B cell (primary cell): ENCODE data around the gene NRN1L. TPM values are rescaled to one million over a fixed set of nuclear protein-coding genes. Genes with fewer than 3 reads are reported as not detected.

ENCODE experiments used
- ATAC-seq: fragments of 200-7000 bp; cut with Tn5 transposase; one replicate; pipeline ENCODE4 v1.10.0; 2021; ENCODE audit warnings: low read depth, mild to moderate bottlenecking, moderate number of reproducible peaks, moderate library complexity
- CTCF ChIA-PET: fragments of 350-600 bp; sonication (Branson Sonifier 250); formaldehyde crosslinking; loops from one replicate; lab custom pipeline; 2021; ENCODE audit warnings: antibody characterized with exemption, inconsistent platforms; lab: Charles Lee
- POLR2A ChIA-PET: fragments of 350-600 bp; sonication (Branson Sonifier 250); formaldehyde crosslinking; loops from one replicate; lab custom pipeline; 2021; ENCODE audit warnings: antibody characterized with exemption; lab: Charles Lee
- DNase-seq: peaks from one replicate; pipeline ENCODE4 v3.0.0; 2013
- H2AFZ ChIP-seq: 2 replicates; pipeline ENCODE4 v1.6.1; 2012; ENCODE audit warnings: mild to moderate bottlenecking, low read depth, low read length; ENCODE audit not compliant: insufficient read depth, poor library complexity, severe bottlenecking
- H3K27ac ChIP-seq, 2 donors: 1 replicate in 1 of 2; 2 replicates in 1 of 2; pipeline ENCODE4 v1.5.1; 2012 to 2013; ENCODE audit warnings: low read length in 2 of 2, mild to moderate bottlenecking in 2 of 2, moderate library complexity in 1 of 2
- H3K27me3 ChIP-seq, 4 experiments: fragments of 200-600 bp in 1 of 4; sonication (generic) in 1 of 4; replicated peaks in 1 of 4; 1 replicate in 2 of 4; 2 replicates in 2 of 4; pipeline versions ENCODE4 v1.6.1 to v1.7.0; 2013 to 2016; ENCODE audit warnings: low read length in 3 of 4, mild to moderate bottlenecking in 2 of 4, mixed read lengths in 1 of 4, moderate library complexity in 1 of 4; ENCODE audit not compliant: insufficient read depth in 4 of 4, control insufficient read depth in 3 of 4; ENCODE audit errors: control extremely low read depth in 1 of 4
- H3K36me3 ChIP-seq, 2 experiments: replicated peaks in 1 of 2; 1 replicate in 1 of 2; 2 replicates in 1 of 2; pipeline versions ENCODE4 v1.6.1 to v1.7.1; 2013; ENCODE audit warnings: low read length in 1 of 2; ENCODE audit not compliant: insufficient read depth in 2 of 2, control insufficient read depth in 1 of 2; ENCODE audit errors: control extremely low read depth in 1 of 2, extremely low read depth in 1 of 2
- H3K4me1 ChIP-seq, 2 donors: fragments of 200-600 bp in 1 of 2; sonication (generic) in 1 of 2; 1 replicate in 1 of 2; 2 replicates in 1 of 2; pipeline versions ENCODE4 v1.5.1 to v1.6.1; 2013 to 2017; ENCODE audit warnings: low read length in 2 of 2; ENCODE audit not compliant: control insufficient read depth in 2 of 2, insufficient read depth in 2 of 2
- H3K4me2 ChIP-seq: replicated peaks from 2 replicates; pipeline ENCODE3; 2012; ENCODE audit warnings: mild to moderate bottlenecking, low read depth, low read length; ENCODE audit not compliant: poor library complexity, severe bottlenecking
- H3K4me3 ChIP-seq, 5 experiments: fragments of 200-600 bp in 1 of 5; sonication (generic) in 1 of 5; 1 replicate in 3 of 5; 2 replicates in 2 of 5; pipeline versions ENCODE4 v1.5.1 to v1.7.0; 2011 to 2016; ENCODE audit warnings: low read length in 4 of 5, mild to moderate bottlenecking in 4 of 5, low read depth in 2 of 5, control low read depth in 1 of 5, moderate library complexity in 1 of 5; ENCODE audit not compliant: insufficient read depth in 1 of 5; ENCODE audit errors: control extremely low read depth in 1 of 5, extremely low read depth in 1 of 5
- H3K79me2 ChIP-seq: fragments of 200-600 bp; sonication (generic); one replicate; pipeline ENCODE4 v1.6.0; 2016; ENCODE audit warnings: low read length; ENCODE audit not compliant: control insufficient read depth, insufficient read depth
- H3K9ac ChIP-seq: fragments of 200-600 bp; sonication (generic); 2 replicates; pipeline ENCODE4 v1.6.1; 2017; ENCODE audit warnings: mild to moderate bottlenecking, low read length, moderate library complexity
- H3K9me3 ChIP-seq, 3 donors: one replicate each; pipeline versions ENCODE4 v1.6.1 to v1.7.1; 2013; ENCODE audit warnings: low read length in 2 of 3; ENCODE audit not compliant: control insufficient read depth in 2 of 3, insufficient read depth in 1 of 3; ENCODE audit errors: control extremely low read depth in 1 of 3
- H4K20me1 ChIP-seq: 2 replicates; pipeline ENCODE4 v1.6.0; 2012; ENCODE audit warnings: mild to moderate bottlenecking, low read length; ENCODE audit not compliant: insufficient read depth, control insufficient read depth, poor library complexity, severe bottlenecking
- H3K27ac Mint-ChIP-seq: one replicate; pipeline ENCODE4 v1.8.0; 2021; ENCODE audit warnings: mixed read lengths
- H3K27me3 Mint-ChIP-seq: one replicate; pipeline ENCODE4 v1.8.0; 2021; ENCODE audit warnings: mixed read lengths
- H3K4me1 Mint-ChIP-seq: one replicate; pipeline ENCODE4 v1.8.0; 2021; ENCODE audit warnings: mixed read lengths
- H3K4me3 Mint-ChIP-seq: one replicate; pipeline ENCODE4 v1.8.0; 2021; ENCODE audit warnings: mixed read lengths
- H3K9me3 Mint-ChIP-seq: one replicate; pipeline ENCODE4 v1.8.0; 2022; ENCODE audit warnings: mixed read lengths; ENCODE audit not compliant: insufficient read depth
- EZH2 ChIP-seq: IDR thresholded peaks from 2 replicates; pipeline ENCODE4 v1.6.1; 2012; ENCODE audit warnings: borderline replicate concordance, low read depth, mild to moderate bottlenecking, moderate library complexity, low read length; ENCODE audit not compliant: insufficient read depth, poor library complexity, severe bottlenecking
- WGBS: methylation state at CpG from one replicate; pipeline ENCODE4 v1.1.5; 2013; ENCODE audit warnings: missing lambda C conversion rate; ENCODE audit not compliant: insufficient coverage; 5-methylcytosine and 5-hydroxymethylcytosine counted together
- intact Hi-C: fragments of 100-400 bp; cut with micrococcal nuclease; formaldehyde crosslinking; loops from one replicate; pipeline ENCODE4 v1.10.0; 2022
- polyA plus RNA-seq: library from polyadenylated mRNA; depleted of rRNA; stranded (reverse); fragments of >200 nt; gene quantifications from 2 replicates; pipeline ENCODE4 v1.2.3, GENCODE V29; 2012
- total RNA-seq, 2 donors: library from RNA; stranded (reverse); fragments of 120-200 nt in 1 of 2; gene quantifications; 1 replicate in 1 of 2; 2 replicates in 1 of 2; pipeline versions ENCODE4 v1.2.3 to v1.2.4, GENCODE V29; 2013 to 2022
- TF ChIP-seq, protein P1 (sequence below): fragments of 200-600 bp; IDR thresholded peaks from one replicate; pipeline ENCODE4 v1.8.0; 2022; ENCODE audit warnings: antibody characterized with exemption, mild to moderate bottlenecking

Gene NRN1L
- total and polyA plus RNA-seq, 2 donors (not counting 1 experiment from before 2014, with no cell fraction given), result 2.1 to 4.1 TPM

DNA sequence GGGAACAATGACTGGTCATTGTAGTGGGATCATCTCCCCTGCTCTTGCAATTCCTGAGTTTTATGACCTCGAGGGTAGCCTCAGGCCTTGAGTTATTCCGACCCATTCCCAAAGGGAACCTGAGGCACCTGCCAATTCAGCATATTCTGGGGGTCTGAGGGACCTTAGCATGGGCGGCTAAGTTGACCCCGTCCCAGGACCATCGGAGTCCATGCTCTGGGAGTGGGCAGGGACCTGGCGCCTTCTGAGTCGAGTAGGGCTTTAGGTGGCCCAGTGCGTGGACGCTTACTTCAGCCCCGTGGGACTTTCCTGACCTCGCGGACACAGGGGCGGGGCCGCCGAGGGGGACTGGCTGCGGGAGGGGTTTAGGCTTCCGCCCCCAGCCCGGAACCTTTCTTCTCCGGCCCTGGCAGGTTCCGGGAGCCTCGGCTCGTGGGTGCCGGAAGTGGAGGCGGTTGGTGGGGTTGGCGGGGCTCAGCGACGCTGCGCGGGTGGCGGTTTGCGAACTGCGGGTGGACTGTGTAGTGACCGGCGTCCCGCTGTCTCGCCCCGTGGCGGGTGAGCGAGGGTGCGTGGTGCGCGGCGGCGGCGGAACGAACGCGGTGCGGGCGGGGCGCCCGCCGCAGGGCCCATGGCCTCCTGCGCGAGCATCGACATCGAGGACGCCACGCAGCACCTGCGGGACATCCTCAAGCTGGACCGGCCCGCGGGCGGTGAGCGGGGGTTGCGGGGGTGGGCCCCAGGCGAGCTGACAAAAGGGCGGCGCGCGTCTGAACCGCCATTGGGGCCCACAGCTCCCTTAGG is 11.9 kb upstream of the NRN1L start, which contains the start of gene EDC4:
Gene EDC4 (plus strand): TSS at position 422 of the 804 bp plus-strand sequence. CDS start 210 bp downstream, at position 632.
- Histone ChIP-seq H3K27me3 (no peaks in the 10 kb centered on the region), H4K20me1 (peaks cover 33% of the 10 kb centered on the region), H3K27ac (peak within 1 kb of the TSS; percentile 74 to 81), H3K4me2 (peak within 1 kb of the TSS; percentile 98), H3K4me1 (peaks cover 23 to 25% of the 10 kb centered on the region in 2 donors), H3K4me3 (peak within 1 kb of the TSS; percentile 59 to 98 (median 88)), H3K79me2 (peaks cover 37% of the 10 kb centered on the region), H3K9me3 (no peaks in the 10 kb centered on the region), H2AFZ (peak within 1 kb of the TSS; percentile 97), H3K36me3 (peaks cover 0 to 39% of the 10 kb centered on the region in 2 experiments), H3K9ac (peak within 1 kb of the TSS; percentile 87)
- TF ChIP-seq EZH2, result no peak
- TF ChIP-seq, protein P1, sequence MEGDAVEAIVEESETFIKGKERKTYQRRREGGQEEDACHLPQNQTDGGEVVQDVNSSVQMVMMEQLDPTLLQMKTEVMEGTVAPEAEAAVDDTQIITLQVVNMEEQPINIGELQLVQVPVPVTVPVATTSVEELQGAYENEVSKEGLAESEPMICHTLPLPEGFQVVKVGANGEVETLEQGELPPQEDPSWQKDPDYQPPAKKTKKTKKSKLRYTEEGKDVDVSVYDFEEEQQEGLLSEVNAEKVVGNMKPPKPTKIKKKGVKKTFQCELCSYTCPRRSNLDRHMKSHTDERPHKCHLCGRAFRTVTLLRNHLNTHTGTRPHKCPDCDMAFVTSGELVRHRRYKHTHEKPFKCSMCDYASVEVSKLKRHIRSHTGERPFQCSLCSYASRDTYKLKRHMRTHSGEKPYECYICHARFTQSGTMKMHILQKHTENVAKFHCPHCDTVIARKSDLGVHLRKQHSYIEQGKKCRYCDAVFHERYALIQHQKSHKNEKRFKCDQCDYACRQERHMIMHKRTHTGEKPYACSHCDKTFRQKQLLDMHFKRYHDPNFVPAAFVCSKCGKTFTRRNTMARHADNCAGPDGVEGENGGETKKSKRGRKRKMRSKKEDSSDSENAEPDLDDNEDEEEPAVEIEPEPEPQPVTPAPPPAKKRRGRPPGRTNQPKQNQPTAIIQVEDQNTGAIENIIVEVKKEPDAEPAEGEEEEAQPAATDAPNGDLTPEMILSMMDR, result no peak
- Mint-ChIP-seq H3K4me3 (peak within 1 kb of the TSS; percentile 91), H3K9me3 (no peaks in the 10 kb centered on the region), H3K27me3 (no peaks in the 10 kb centered on the region), H3K27ac (peak within 1 kb of the TSS; percentile 90), H3K4me1 (peaks cover 37% of the 10 kb centered on the region)
- 2% methylated on average over 71 of the region's 72 CpGs for WGBS
- intact Hi-C loops, result loop anchor here (1.0 to 5.0 kb wide), 7 partner anchors 20 to 154 kb away; partner anchors contain the start of genes GFOD2, NUTF2, PSKH1 and RANBP10
- CTCF ChIA-PET, result interaction anchor here (0.7 to 2.3 kb wide), 7 partner anchors 11 to 356 kb away, joined by 3 to 17 read pairs (median 4); partner anchors contain the start of genes NRN1L and NUTF2
- DNase-seq, result peak; percentile 90
- POLR2A ChIA-PET, result interaction anchor here (0.5 to 0.9 kb wide), 2 partner anchors 63 to 193 kb away, joined by 4 to 6 read pairs; no protein-coding TSS in a partner anchor
- peak; percentile 90 for ATAC-seq
